ENCODE data around the gene CTBP1.

CTBP1 gene

DNA sequence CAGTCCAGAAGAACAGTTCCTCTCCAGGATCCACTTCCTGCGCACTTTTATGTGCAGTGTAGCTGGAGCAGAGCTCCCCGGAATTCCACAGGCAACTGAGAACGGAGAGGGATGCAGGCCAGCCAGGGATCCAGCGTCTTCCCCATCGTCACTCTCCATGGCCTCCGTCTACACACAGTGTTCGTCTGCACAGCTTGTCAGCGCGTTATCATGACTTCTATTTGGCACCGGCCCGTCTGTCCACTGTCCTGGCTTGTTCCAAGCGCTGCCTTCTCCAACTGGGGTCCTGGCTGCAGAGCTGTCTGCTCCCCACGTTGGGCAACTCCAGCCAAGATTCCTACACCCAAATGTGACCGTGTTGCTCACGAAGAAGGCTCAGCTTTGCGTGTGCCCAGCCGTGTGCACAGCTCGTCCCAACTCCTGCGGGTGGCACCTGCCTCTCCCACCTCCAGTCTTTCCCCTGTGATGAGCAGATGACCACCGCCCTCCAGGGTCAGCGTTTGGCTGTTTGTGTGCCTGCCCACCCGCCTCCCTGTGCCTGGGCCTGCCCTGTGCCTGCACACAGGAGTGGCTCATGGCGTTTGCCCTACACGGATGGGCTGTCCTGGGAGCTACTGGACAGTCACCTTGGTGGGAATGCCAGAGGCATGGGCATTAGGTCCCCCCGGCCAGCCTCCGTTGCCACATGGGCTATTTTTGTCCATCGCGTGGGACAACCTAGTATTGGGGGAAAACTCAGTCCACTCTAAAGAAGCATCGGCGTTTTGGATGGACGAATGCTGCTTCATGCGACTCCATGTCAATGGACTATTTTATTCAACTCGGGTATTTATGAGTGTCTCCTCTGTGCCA is 2.2 kb upstream of the CTBP1 start:
- ATAC-seq (replicated peaks): no peak
- Mint-ChIP-seq H3K4me3 (peak overlapping the region; percentile 90 to 92), H3K27me3 (no peaks in the 10 kb centered on the region), H3K9me3 (no peaks in the 10 kb centered on the region), H3K27ac (peak overlapping the region; percentile 96), H3K4me1 (ENCODE audit: low read depth in 2 of 2) (peaks cover 50 to 61% of the 10 kb centered on the region in 2 donors), H3K36me3 (ENCODE audit: insufficient read depth) (peaks cover 48% of the 10 kb centered on the region)
- DNase-seq: no peak

DNA sequence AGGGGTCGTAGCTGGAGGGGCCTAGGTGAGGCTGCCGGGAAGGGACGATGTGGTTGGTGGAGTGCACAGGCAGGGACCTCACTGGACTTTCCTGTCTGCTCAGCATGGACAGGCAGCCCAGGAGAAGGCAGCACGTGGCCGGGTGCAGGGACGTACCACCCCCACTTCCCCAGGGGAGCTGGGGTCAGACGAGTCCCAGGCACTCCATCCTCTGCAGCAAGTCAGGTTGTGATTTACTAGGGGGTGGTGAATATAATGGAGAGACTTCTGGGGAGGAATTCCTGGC is 1.5 kb upstream of the CTBP1 start:
- Mint-ChIP-seq H3K4me3 (peak overlapping the region; percentile 90 to 92), H3K27me3 (no peaks in the 10 kb centered on the region), H3K4me1 (ENCODE audit: low read depth in 2 of 2) (peaks cover 47 to 60% of the 10 kb centered on the region in 2 donors), H3K27ac (peak overlapping the region; percentile 96), H3K9me3 (no peaks in the 10 kb centered on the region), H3K36me3 (ENCODE audit: insufficient read depth) (peaks cover 51% of the 10 kb centered on the region)
- ATAC-seq (replicated peaks) (no peak), DNase-seq (no peak)

DNA sequence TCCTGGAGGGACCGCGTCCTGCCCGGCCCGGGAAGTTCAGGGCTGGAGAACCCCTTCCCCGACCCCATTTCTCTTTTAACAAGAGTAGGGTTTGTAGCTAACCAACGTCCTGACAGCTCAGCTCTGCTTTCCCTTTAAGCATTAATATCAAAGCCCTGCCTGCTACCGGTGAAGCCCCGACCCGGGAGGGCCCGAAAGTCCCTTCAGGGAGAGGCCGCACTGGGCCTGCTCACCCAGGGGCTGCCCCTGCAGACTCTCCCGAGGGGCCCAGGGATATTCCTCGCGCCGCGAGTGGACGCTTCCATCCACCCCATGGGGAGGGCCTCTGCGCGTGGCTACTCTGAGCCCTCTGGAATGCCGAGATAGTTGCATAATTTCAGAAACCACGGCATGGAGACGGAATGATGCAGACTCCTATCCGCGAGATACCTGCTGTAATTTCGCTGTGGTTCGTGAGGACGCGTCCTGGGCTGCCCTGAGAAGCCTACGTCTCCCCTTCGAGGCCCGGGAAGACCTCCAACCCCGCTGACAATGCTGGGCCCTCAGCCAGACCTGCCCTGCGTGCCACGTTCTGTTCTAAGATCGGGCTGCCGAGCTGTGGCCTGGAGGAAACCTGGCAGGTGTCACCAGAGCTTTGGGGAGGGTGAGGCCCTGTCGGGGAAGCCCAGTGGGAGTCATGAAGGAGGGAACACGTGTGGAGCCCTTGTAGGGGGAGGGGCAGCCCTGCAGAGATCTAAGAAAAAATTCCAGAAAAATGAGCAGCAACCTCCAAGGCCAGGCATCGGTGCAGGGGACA is 999 bp upstream of the CTBP1 start:
- Mint-ChIP-seq H3K4me1 (ENCODE audit: low read depth in 2 of 2) (peaks cover 52 to 64% of the 10 kb centered on the region in 2 donors), H3K27me3 (no peaks in the 10 kb centered on the region), H3K9me3 (no peaks in the 10 kb centered on the region), H3K36me3 (ENCODE audit: insufficient read depth) (peaks cover 57% of the 10 kb centered on the region), H3K4me3 (peak overlapping the region; percentile 90 to 92), H3K27ac (peak overlapping the region; percentile 96)
- DNase-seq (peak; percentile 44 to 51 (median 46)), ATAC-seq (replicated peaks) (peak; percentile 26)

DNA sequence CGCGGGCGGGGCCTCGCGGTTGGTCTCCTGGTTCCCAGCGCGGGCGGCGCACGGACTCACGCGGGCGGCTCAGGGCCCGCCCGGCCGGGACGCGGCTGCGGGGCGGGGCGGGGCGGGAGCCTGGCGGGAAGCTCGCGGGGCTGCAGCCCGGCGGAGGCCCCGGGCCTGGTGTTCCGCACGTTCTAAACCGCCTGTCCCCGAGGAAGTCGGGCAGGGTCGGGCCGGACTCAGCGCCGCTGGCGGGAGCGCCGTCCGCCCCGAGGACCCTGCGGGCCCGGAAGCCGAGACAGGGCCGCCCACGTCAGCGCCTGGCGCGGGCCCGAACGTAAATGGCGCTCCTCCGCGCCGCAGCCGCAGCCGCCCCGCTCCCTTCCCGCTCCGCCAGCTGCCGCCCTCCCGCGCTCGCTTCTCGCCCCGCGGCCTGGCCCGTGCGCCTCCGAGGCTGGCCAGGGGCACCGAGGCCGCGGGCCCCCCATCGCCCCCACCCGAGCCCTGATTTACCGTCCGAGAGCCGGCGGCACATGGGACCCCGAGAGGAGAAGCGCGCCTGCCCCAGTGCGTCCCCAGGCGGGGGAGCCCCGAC is 309 bp upstream of the CTBP1 start:
- peak; percentile 67 for ATAC-seq (replicated peaks)
- peaks cover 64% of the 10 kb centered on the region for H3K36me3 Mint-ChIP-seq (ENCODE audit: insufficient read depth)
- peak overlapping the region; percentile 90 to 92 for H3K4me3 Mint-ChIP-seq
- H3K4me1 Mint-ChIP-seq (ENCODE audit: low read depth in 2 of 2): peaks cover 52 to 65% of the 10 kb centered on the region in 2 donors
- H3K27me3 Mint-ChIP-seq: no peaks in the 10 kb centered on the region
- H3K9me3 Mint-ChIP-seq: no peaks in the 10 kb centered on the region
- peak overlapping the region; percentile 96 for H3K27ac Mint-ChIP-seq
- peak; percentile 77 to 83 (median 80) for DNase-seq

DNA sequence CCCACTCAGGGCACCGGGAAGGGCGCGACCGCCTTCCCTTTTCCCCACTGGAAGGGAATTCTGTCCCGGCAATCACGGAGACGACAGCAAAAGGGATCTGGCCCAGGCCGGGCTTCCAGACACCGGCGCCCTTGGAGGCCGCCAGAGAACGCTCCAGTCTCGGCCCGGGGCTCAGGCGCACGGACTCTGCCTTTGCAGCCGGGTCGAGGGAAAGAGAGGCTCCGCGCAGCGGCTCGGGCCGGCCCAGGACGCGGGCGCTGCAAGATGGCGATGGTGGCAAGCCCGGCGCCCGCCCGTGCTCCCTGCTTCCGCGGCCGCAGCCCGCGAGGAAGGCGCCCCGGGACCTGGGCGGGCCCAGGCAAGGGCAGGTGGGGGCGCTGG is 1.1 kb downstream of the CTBP1 start:
- no peaks in the 10 kb centered on the region for H3K9me3 Mint-ChIP-seq
- H3K27me3 Mint-ChIP-seq: no peaks in the 10 kb centered on the region
- peak in 1 of 3 experiments; percentile 59 for DNase-seq
- H3K4me3 Mint-ChIP-seq: peak overlapping the region; percentile 86 to 94
- peak overlapping the region; percentile 89 to 97 for H3K27ac Mint-ChIP-seq
- peak; percentile 37 for ATAC-seq (replicated peaks)
- H3K36me3 Mint-ChIP-seq (ENCODE audit: insufficient read depth): peaks cover 71% of the 10 kb centered on the region
- peaks cover 53 to 60% of the 10 kb centered on the region in 2 donors for H3K4me1 Mint-ChIP-seq (ENCODE audit: low read depth in 2 of 2)

DNA sequence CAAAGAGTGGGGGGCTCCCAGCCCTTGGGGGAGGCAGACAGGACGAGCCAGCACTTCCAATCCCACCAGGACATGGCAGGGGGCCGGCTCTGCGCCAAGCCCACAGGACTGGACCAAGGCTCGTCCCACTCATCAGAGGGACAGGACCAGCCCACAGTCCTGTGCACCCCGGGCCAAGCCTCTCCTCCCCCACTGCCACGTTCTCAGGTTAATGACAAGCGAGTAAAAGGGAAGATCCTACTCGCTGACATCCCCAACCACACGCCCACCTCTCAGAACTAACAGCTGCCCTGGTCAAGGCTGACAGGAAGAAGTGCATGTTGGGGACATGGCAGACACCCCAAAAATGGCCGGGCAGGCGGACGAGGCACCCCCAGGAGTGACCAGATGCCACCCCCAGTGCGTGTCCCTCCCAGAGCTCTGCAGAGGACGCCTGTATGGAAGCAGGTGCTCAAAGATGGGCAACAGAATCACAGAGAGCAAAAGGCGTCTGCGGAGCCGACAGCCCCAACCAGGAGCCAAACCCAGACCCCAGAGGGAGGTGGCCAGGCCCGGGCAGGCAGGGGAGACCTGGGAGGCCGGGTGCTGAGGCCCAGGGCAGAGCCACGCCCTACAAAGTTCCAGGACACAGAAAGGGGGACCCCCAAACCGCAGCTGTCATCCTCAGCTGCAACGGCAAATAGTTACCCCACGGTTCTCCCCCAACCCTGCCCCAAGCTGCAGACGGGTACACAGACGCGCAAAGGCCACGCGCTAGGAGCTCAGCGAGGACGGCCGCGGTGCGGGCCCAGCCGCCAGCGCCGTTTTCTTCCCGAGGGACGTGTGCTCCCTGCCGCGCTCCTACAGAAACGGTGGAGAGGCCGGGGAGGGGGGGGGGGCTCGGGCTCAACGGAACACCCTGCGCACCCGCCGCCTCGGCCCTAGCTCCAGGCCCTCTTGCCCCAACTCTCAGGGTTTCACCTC is 1.7 kb downstream of the CTBP1 start:
- Mint-ChIP-seq H3K4me3 (peak overlapping the region; percentile 86 to 94), H3K27ac (peak overlapping the region; percentile 89 to 97), H3K9me3 (no peaks in the 10 kb centered on the region), H3K36me3 (ENCODE audit: insufficient read depth) (peaks cover 76% of the 10 kb centered on the region), H3K27me3 (no peaks in the 10 kb centered on the region), H3K4me1 (ENCODE audit: low read depth in 2 of 2) (peaks cover 60 to 63% of the 10 kb centered on the region in 2 donors)
- DNase-seq: peak in 1 of 3 experiments; percentile 19
- no peak for ATAC-seq (replicated peaks)

DNA sequence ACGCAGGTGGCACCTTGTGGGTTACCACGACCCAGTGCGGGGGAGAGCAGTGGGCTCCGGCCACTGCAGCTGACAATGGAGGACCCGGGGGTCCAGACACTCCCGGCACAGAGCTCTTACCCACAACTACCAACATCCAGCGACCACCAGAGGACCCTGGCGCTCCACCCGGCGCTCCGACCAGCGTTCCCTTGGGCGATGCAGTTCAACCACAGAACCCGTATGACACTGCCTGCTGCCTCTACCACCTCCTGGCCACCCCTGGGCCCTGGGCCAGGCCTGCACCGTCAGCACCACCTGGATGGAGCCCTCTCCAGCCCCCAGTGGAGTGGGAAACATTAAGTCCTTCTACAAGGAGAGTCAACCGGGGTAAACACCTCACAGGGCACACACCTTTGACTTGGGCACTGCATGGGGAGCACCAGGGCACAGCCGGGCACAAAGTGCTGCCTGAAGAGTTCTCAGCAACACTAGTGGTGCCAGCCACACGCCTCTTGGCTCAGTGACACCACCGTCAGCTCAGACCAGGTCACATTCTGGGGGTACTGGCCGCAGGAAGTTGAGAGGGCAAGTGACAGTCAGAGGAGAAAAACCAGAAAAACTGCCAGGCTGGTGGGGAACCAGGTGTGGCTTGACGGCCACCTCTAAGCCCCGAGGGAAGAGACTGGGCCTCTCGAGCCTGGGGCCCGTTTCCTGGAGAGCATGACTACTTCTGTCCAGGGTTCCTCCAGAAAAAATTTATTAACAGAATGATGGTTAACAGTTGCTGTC is 2.6 kb downstream of the CTBP1 start:
- no peak for DNase-seq
- peak overlapping the region; percentile 89 to 97 for H3K27ac Mint-ChIP-seq
- H3K36me3 Mint-ChIP-seq (ENCODE audit: insufficient read depth): peaks cover 74% of the 10 kb centered on the region
- no peak for ATAC-seq (replicated peaks)
- H3K4me1 Mint-ChIP-seq (ENCODE audit: low read depth in 2 of 2): peaks cover 61 to 62% of the 10 kb centered on the region in 2 donors
- no peaks in the 10 kb centered on the region for H3K9me3 Mint-ChIP-seq
- H3K4me3 Mint-ChIP-seq: peak overlapping the region; percentile 86 to 94
- H3K27me3 Mint-ChIP-seq: no peaks in the 10 kb centered on the region

DNA sequence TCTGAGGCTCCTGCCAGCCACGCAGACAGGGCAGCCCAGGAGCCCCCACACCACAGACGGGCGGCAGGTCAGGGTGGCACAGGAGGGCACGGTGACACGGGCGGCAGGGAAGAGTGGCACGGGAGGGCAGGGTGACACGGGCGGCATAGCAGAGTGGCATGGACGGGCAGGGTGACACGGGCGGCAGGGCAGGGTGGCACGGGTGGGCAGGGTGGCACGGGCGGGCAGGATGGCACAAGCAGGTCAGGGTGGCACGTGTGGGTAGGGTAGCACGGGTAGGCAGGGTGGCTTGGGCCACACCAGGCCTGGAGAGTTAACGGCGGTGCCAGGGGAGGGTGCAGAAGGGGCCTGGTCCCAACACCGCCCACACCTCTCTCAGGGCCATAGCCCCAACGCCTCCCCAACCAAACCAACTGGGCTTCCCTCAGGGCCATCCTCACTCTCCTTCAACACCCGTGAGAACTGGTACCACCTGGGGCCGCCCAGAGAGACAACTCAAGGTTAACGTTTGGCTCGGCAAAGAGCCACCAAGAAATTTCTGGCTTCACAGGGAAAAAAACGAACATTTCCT is 3.4 kb downstream of the CTBP1 start:
- Mint-ChIP-seq H3K4me3 (peak overlapping the region; percentile 86 to 94), H3K36me3 (ENCODE audit: insufficient read depth) (peaks cover 71% of the 10 kb centered on the region), H3K27ac (peak overlapping the region; percentile 89 to 97), H3K4me1 (ENCODE audit: low read depth in 2 of 2) (peaks cover 58 to 60% of the 10 kb centered on the region in 2 donors), H3K9me3 (no peaks in the 10 kb centered on the region), H3K27me3 (no peaks in the 10 kb centered on the region)
- ATAC-seq (replicated peaks): no peak
- no peak for DNase-seq

DNA sequence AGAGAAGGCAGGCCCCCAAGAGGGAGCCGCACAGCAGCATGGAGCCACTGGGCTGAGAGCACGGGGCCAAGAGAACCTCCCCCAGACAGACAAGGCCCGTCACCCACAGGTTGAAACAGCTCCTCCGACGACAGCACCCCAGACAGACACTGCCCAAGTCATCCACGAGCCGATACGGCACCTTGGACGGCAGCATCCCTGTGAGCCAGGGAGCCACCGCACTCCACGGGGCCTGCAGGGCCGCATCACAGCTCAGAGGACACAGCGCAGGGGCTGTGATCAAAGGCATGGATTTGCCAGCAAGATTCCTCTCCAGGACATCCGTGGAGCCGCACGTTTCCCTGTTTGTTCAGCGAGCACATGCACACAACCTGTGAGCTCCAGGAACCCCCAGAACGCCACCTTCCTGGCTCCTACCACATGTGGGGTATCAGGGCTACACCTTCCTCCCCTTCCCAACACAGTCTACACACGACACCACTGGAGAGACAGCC is 3.9 kb downstream of the CTBP1 start:
- Mint-ChIP-seq H3K4me1 (ENCODE audit: low read depth in 2 of 2) (peaks cover 52 to 55% of the 10 kb centered on the region in 2 donors), H3K27ac (peak overlapping the region; percentile 89 to 97), H3K4me3 (peak overlapping the region; percentile 86 to 94), H3K27me3 (no peaks in the 10 kb centered on the region), H3K9me3 (no peaks in the 10 kb centered on the region), H3K36me3 (ENCODE audit: insufficient read depth) (peaks cover 67% of the 10 kb centered on the region)
- no peak for ATAC-seq (replicated peaks)
- no peak for DNase-seq

DNA sequence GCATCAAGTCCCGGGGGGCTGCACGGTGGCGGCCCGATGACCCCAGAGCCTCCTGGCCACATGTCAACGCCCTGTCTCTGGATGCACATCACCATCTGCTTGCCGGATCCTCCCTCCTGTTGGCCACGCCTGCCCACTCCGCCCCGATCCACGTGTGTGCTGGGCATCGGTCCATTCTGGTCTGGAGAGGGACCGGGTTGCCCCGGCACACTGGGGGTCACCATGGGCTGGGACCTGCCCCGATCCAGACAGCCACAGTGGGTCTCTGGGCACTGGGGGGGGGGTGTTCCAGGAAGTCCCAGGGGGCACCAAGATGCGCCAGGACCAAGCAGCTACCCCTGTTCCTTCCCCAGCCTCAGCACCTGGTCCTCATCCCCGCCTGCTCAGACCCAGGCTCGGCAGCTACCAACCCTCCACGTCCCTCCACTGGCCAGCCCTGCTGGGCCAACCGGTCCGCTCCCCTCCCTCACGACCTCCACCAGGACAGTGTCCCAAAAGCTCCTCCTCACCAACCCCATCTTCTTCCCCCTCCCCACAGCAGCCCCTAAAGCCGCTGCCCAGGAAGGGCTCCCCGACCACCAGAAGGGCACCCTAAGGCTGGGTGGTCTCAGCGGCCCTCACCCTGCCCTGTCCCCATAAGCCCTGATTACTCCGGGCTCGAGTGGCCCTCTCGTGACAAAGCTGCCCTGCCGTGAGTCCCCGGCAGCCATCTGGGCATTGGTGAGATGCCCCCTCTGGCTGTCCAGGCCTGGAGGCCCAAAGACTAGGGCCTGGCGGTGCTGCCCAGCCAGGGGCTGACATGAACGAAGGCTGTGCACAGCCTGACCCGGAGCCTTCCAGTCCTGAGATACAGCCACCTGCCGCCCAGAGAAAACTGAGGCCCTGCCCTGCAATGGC is 4.6 kb downstream of the CTBP1 start:
- H3K9me3 Mint-ChIP-seq: no peaks in the 10 kb centered on the region
- ATAC-seq (replicated peaks) (no peak), DNase-seq (no peak)
- peaks cover 67% of the 10 kb centered on the region for H3K36me3 Mint-ChIP-seq (ENCODE audit: insufficient read depth)
- H3K4me3 Mint-ChIP-seq: peak overlapping the region; percentile 86 to 94
- peaks cover 48 to 50% of the 10 kb centered on the region in 2 donors for H3K4me1 Mint-ChIP-seq (ENCODE audit: low read depth in 2 of 2)
- H3K27ac Mint-ChIP-seq: peak overlapping the region; percentile 89 to 97
- H3K27me3 Mint-ChIP-seq: no peaks in the 10 kb centered on the region

DNA sequence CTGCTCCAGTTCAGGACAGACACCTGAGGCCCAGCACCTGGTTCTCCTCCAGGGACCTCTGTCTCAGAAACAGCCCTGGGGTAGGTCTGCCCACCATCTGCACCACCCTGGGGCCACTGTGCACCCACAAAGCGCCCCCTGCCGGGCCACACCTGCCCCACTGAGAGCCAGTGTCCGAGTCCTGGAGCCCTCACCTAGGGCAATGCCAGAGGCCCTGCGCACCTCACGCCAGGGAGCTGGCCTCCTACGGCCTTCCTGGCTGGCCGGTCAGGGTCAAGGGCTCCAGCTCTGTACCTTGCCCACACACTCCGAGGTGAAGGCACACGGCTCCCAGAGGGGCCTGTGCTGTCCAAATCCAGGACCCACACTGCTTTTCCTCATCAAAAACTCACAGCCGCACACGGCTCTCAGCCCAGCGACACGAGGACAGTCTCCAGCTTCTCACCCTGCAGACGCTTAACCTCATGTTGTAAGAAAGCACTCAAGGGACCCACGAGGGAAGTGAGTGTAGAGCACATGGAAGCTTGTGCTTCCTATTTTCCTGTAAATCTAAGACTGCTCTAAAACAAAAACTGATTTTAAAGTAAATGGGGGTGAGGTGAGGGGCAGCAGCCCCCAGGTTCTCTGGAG is 5.4 kb downstream of the CTBP1 start:
- DNase-seq (no peak), ATAC-seq (replicated peaks) (no peak)
- H3K9me3 Mint-ChIP-seq: no peaks in the 10 kb centered on the region
- H3K27ac Mint-ChIP-seq: peak overlapping the region; percentile 89 to 97
- peak overlapping the region; percentile 86 to 94 for H3K4me3 Mint-ChIP-seq
- H3K4me1 Mint-ChIP-seq (ENCODE audit: low read depth in 2 of 2): peaks cover 52 to 56% of the 10 kb centered on the region in 2 donors
- H3K27me3 Mint-ChIP-seq: no peaks in the 10 kb centered on the region
- H3K36me3 Mint-ChIP-seq (ENCODE audit: insufficient read depth): peaks cover 75% of the 10 kb centered on the region

Measured in effector memory CD8-positive, alpha-beta T cell (primary cell).